WERI-Rb-1 (cell line): Measurements from ENCODE around the gene KIRREL2.

Experiments
- DNase-seq: peaks from one replicate; pipeline ENCODE4 v3.0.0-alpha.2; 2020
- H3K27ac ChIP-seq: fragments of 250-450 bp; sonication (Bioruptor Pico); 2 replicates; pipeline ENCODE4 v1.5.1; 2020; ENCODE audit warnings: mild to moderate bottlenecking, moderate library complexity
- H3K27me3 ChIP-seq: fragments of 250-450 bp; sonication (Bioruptor Pico); 2 replicates; pipeline ENCODE4 v1.5.1; 2021; ENCODE audit warnings: mild to moderate bottlenecking, low read depth, moderate library complexity; ENCODE audit not compliant: insufficient read depth, severe bottlenecking
- H3K36me3 ChIP-seq: fragments of 250-450 bp; sonication (Bioruptor Pico); 2 replicates; pipeline ENCODE4 v1.5.1; 2020; ENCODE audit warnings: mild to moderate bottlenecking, moderate library complexity
- H3K4me3 ChIP-seq: 2 replicates; pipeline ENCODE4 v1.5.1; 2011; ENCODE audit warnings: low read depth, mild to moderate bottlenecking, control low read depth, low read length
- H3K9me3 ChIP-seq: fragments of 250-450 bp; sonication (Bioruptor Pico); 2 replicates; pipeline ENCODE4 v1.5.1; 2021; ENCODE audit warnings: mild to moderate bottlenecking, moderate library complexity; ENCODE audit not compliant: severe bottlenecking
- TF ChIP-seq, protein P1 (sequence below): IDR thresholded peaks from 2 replicates; pipeline ENCODE4 v1.5.1; 2011; ENCODE audit warnings: low read depth, mild to moderate bottlenecking, control low read depth, inconsistent platforms, low read length

The KIRREL2 gene

DNA sequence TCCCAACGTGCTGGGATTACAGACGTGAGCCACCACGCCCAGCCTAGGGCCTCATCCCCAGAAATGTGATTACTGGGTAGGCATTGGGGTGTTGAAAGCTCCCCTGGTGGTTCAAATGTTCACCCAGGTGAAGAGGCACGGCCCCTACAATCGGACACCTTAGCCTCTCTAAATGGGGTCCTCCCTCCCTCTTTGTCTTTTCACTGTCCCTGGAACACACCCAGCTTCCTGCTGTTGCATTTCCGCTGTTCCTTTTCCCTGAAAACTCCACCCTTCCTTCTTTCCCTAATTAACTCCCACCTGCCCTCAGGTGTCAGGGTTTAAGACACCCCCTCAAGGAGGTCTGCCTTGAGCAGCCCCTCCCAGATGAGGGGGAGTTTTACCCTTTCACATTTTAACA is 40.4 kb upstream of the KIRREL2 start:
- no peak overlapping the region for H3K27ac ChIP-seq
- TF ChIP-seq, protein P1, sequence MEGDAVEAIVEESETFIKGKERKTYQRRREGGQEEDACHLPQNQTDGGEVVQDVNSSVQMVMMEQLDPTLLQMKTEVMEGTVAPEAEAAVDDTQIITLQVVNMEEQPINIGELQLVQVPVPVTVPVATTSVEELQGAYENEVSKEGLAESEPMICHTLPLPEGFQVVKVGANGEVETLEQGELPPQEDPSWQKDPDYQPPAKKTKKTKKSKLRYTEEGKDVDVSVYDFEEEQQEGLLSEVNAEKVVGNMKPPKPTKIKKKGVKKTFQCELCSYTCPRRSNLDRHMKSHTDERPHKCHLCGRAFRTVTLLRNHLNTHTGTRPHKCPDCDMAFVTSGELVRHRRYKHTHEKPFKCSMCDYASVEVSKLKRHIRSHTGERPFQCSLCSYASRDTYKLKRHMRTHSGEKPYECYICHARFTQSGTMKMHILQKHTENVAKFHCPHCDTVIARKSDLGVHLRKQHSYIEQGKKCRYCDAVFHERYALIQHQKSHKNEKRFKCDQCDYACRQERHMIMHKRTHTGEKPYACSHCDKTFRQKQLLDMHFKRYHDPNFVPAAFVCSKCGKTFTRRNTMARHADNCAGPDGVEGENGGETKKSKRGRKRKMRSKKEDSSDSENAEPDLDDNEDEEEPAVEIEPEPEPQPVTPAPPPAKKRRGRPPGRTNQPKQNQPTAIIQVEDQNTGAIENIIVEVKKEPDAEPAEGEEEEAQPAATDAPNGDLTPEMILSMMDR = no peak
- DNase-seq = no peak
- no peaks in the 10 kb centered on the region for H3K9me3 ChIP-seq
- no peak overlapping the region for H3K4me3 ChIP-seq
- H3K27me3 ChIP-seq = no peaks in the 10 kb centered on the region
- no peaks in the 10 kb centered on the region for H3K36me3 ChIP-seq

DNA sequence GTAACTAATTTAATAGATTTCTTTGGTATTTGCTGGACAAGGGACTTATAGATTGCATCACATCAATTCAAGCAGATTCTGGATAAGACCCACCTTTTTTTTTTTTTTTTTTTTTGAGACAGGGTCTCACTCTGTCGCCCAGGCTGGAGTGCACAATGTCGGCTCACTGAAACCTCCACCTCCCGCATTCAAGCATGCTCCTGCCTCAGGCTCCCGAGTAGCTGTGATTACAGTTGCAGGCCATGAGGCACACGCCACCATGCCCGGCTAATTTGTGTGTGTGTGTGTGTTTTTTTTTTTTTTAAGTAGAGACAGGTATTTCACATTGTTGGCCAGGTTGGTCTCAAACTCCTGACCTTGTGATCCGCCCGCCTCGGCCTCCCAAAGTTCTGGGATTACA is 39.9 kb upstream of the KIRREL2 start:
- Histone ChIP-seq H3K27ac (no peak overlapping the region), H3K27me3 (no peaks in the 10 kb centered on the region), H3K4me3 (no peak overlapping the region), H3K36me3 (no peaks in the 10 kb centered on the region), H3K9me3 (no peaks in the 10 kb centered on the region)
- TF ChIP-seq, protein P1 = no peak
- no peak for DNase-seq

DNA sequence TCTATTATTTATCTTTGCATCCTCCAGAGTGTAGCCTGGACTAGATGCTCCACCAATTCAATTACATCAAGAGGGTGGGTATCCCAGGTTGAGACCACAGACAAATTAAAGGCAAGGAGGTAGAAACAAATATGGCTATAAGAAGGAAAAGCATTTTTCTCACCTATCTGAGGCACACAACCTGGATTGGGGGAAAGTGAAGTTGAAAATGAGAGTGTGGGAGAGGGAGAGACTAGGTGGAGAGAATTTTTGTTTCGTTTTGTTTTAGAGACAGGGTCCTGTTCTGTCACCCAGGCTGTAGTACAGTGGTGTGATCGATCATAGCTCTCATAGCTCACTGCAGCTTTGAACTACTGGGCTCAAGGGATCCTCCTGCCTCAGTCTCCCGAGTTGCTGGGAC is 38.3 kb upstream of the KIRREL2 start:
- H3K4me3 ChIP-seq = no peak overlapping the region
- no peaks in the 10 kb centered on the region for H3K9me3 ChIP-seq
- H3K36me3 ChIP-seq = no peaks in the 10 kb centered on the region
- TF ChIP-seq, protein P1 = no peak
- no peaks in the 10 kb centered on the region for H3K27me3 ChIP-seq
- DNase-seq = no peak
- H3K27ac ChIP-seq = 0 out of 2 replicates have a peak overlapping the region, but pooled peaks have one; percentile 54

DNA sequence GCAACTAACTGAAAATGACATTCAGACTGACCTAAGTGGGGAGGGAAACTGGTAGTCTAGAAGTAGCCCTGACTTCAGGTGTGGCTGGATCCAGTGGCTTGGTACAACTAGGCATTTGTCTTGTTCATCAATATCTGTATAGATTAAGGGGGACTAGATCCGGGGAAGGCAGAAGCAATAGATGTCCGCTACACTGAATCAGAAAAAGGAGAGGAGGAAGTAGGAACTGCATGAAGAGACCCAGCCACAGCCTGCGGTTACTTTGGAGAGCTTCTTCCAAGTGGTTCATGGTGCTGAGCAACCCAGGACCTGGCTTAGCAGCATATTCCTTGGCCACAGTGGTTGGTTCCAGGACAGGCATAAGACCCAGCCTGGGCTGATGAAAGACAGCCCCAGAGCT is 34.1 kb upstream of the KIRREL2 start:
- DNase-seq = no peak
- no peaks in the 10 kb centered on the region for H3K9me3 ChIP-seq

DNA sequence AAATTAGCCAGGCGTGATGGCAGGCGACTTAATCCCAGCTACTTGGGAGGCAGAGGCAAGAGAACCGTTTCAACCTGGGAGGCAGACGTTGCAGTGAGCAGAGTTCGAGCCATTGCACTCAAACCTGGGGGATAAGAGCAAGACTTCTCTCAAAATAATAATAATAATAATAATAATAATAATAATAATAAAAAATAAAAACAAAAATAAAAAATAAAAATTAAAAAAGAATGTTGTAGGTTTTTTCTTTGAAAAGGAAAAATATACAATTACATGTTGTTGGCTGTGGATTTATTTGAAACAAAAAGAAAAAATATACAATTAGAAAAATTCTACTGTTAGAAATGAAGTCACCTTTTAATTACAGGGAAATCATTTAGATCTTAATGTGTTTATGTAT is 32.6 kb upstream of the KIRREL2 start:
- Histone ChIP-seq H3K4me3 (no peak overlapping the region), H3K36me3 (no peaks in the 10 kb centered on the region), H3K27me3 (no peaks in the 10 kb centered on the region), H3K27ac (no peak overlapping the region), H3K9me3 (no peaks in the 10 kb centered on the region)
- DNase-seq = no peak
- TF ChIP-seq, protein P1 = no peak

More for the DNA sequence above, 34.1 kb upstream of the KIRREL2 start:
- TF ChIP-seq, protein P1 = no peak
- no peaks in the 10 kb centered on the region for H3K36me3 ChIP-seq
- H3K27ac ChIP-seq = no peak overlapping the region
- H3K27me3 ChIP-seq = no peaks in the 10 kb centered on the region
- no peak overlapping the region for H3K4me3 ChIP-seq

DNA sequence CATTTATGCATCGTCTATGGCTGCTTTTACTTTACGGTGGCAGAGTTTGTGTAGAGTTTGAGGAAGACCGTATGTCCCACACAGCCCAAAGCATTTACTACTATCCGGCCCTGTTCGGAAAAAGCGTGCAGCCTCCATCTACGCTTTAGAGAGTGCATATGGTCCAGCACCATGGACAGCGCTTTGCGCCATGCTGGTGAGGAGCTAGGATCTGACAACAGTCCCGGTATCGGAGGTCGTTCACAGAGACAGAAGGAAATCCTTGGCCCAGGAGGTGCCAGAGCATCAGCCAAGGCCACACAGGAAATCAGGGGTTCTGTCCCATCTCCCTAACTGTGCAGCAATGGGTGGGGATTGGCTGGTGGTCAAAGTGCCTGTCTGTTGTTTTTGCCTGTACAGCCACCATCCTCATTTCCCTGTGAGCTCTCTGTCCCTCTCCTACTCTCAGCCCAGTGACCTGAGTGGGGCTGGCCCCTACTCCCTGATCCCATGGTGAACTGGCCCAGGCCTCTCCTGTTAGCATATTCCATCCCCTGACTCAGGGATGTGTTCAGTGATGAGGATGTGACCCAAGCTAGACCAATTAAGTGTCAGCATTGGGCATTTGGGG is 27.9 kb upstream of the KIRREL2 start:
- DNase-seq = no peak
- Histone ChIP-seq H3K36me3 (peaks cover 7% of the 10 kb centered on the region; the same call in 1 of the 2 replicates), H3K4me3 (no peak overlapping the region), H3K27me3 (no peaks in the 10 kb centered on the region), H3K9me3 (no peaks in the 10 kb centered on the region), H3K27ac (no peak overlapping the region)
- TF ChIP-seq, protein P1 = no peak
